Smooth muscle cell (in vitro differentiated cells): ENCODE results near the gene RNGTT. TPM values are rescaled to one million over a fixed set of nuclear protein-coding genes. Genes with fewer than 3 reads are reported as not detected.

ENCODE experiments used
- DNase-seq: peaks from one replicate; lab custom pipeline; 2025; ENCODE audit not compliant: unreplicated experiment; lab: John Stamatoyannopoulos, UW
- H2AFZ ChIP-seq: fragments of 200-600 bp; sonication (generic); 2 replicates; pipeline ENCODE4 v1.6.0; 2016; ENCODE audit warnings: antibody characterized with exemption, low read depth, mild to moderate bottlenecking
- H3F3A ChIP-seq: fragments of 200-600 bp; sonication (generic); 2 replicates; pipeline ENCODE4 v1.6.0; 2017; ENCODE audit warnings: antibody characterized with exemption, low read depth
- H3K27ac ChIP-seq: fragments of 200-600 bp; sonication (generic); 2 replicates; pipeline ENCODE4 v1.5.1; 2016; ENCODE audit warnings: low read depth, mild to moderate bottlenecking
- H3K27me3 ChIP-seq: fragments of 200-600 bp; sonication (generic); 2 replicates; pipeline ENCODE4 v1.6.1; 2016; ENCODE audit warnings: low read depth, mild to moderate bottlenecking
- H3K36me3 ChIP-seq: fragments of 200-600 bp; sonication (generic); 2 replicates; pipeline ENCODE4 v1.5.1; 2016; ENCODE audit warnings: low read depth
- H3K4me1 ChIP-seq: fragments of 200-600 bp; sonication (generic); 2 replicates; pipeline ENCODE4 v1.5.1; 2016; ENCODE audit warnings: low read depth
- H3K4me2 ChIP-seq: fragments of 200-600 bp; sonication (generic); 2 replicates; pipeline ENCODE4 v1.6.0; 2016; ENCODE audit warnings: mild to moderate bottlenecking
- H3K4me3 ChIP-seq: fragments of 200-600 bp; sonication (generic); 2 replicates; pipeline ENCODE4 v1.5.1; 2016; ENCODE audit warnings: mild to moderate bottlenecking
- H3K79me2 ChIP-seq: fragments of 200-600 bp; sonication (generic); 2 replicates; pipeline ENCODE4 v1.6.0; 2016; ENCODE audit warnings: low read depth, mild to moderate bottlenecking
- H3K9ac ChIP-seq: fragments of 200-600 bp; sonication (generic); 2 replicates; pipeline ENCODE4 v1.6.0; 2016; ENCODE audit warnings: low read depth
- H3K9me3 ChIP-seq: fragments of 200-600 bp; sonication (generic); replicated peaks from 2 replicates; pipeline ENCODE4 v1.5.1; 2016; ENCODE audit warnings: low read depth
- H4K20me1 ChIP-seq: fragments of 200-600 bp; sonication (generic); 2 replicates; pipeline ENCODE4 v1.6.0; 2016; ENCODE audit warnings: low read depth
- CTCF ChIP-seq: fragments of 200-600 bp; sonication (generic); IDR thresholded peaks from 2 replicates; pipeline ENCODE4 v1.5.1; 2017; ENCODE audit warnings: borderline replicate concordance, mild to moderate bottlenecking, antibody characterized with exemption; ENCODE audit not compliant: insufficient read depth, poor library complexity, severe bottlenecking
- WGBS: methylation state at CpG from one replicate; pipeline ENCODE4 v1.1.7; 2016; ENCODE audit warnings: low lambda C conversion rate; 5-methylcytosine and 5-hydroxymethylcytosine counted together
- polyA plus RNA-seq: library from polyadenylated mRNA; unstranded; fragments of >200 nt; fragmentation: Nextera tagmentation; extraction: Ambion mirVana; gene quantifications from 2 replicates; pipeline ENCODE4 v1.2.1, GENCODE V29; 2016
- total RNA-seq: library from RNA; depleted of rRNA; stranded (reverse); fragments of >200 nt; gene quantifications from 2 replicates; pipeline ENCODE4 v1.2.3, GENCODE V29; 2014

RNGTT gene
- total and polyA plus RNA-seq, 2 experiments from 2014 or later, result 7.5 to 22.7 TPM

GRCh38 chr6:88815491-88815890, 147.9 kb downstream of the RNGTT start:
- H3K4me3 ChIP-seq, result no peak overlapping the region
- no peak for TF ChIP-seq CTCF
- no peak overlapping the region for H3K27ac ChIP-seq
- H4K20me1 ChIP-seq, result peaks cover 18% of the 10 kb centered on the region
- H3K4me1 ChIP-seq, result no peaks in the 10 kb centered on the region
- no peak overlapping the region for H3K9ac ChIP-seq
- no peaks in the 10 kb centered on the region for H3K9me3 ChIP-seq
- 92% methylated on average over 5 of the region's 5 CpGs for WGBS
- H3K79me2 ChIP-seq, result peaks cover 6% of the 10 kb centered on the region
- DNase-seq, result no peak
- no peaks in the 10 kb centered on the region for H3F3A ChIP-seq
- no peak overlapping the region for H2AFZ ChIP-seq
- H3K4me2 ChIP-seq, result no peak overlapping the region
- H3K27me3 ChIP-seq, result no peaks in the 10 kb centered on the region
- H3K36me3 ChIP-seq, result no peaks in the 10 kb centered on the region

DNA sequence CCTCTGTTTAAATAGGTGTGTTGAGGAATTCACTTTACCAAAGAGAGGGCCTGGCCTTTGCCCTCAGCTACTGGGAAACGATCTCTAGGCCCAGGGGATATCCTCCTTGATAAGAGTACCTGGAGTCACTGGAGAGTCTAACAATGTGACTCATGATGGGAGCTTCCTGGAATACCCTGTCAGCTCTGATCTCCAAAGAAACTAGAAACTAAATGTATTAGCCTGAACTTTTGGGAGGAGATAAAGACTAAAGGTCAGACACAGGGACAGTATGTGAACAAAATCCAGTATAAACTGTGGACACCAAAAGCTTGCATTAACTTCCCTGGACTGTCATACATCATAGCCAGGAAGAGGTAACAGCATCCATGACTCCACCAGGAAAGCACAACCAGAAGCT, 148.5 kb downstream of the RNGTT start:
- Histone ChIP-seq H3F3A (no peaks in the 10 kb centered on the region), H3K9ac (no peak overlapping the region), H4K20me1 (peaks cover 12% of the 10 kb centered on the region), H3K4me2 (no peak overlapping the region), H2AFZ (no peak overlapping the region), H3K4me1 (no peaks in the 10 kb centered on the region), H3K27me3 (no peaks in the 10 kb centered on the region), H3K4me3 (no peak overlapping the region), H3K27ac (no peak overlapping the region), H3K9me3 (no peaks in the 10 kb centered on the region), H3K79me2 (peaks cover 9% of the 10 kb centered on the region), H3K36me3 (no peaks in the 10 kb centered on the region)
- no peak for DNase-seq
- no peak for TF ChIP-seq CTCF
- 36% methylated on average over 1 of the region's 1 CpG for WGBS

DNA sequence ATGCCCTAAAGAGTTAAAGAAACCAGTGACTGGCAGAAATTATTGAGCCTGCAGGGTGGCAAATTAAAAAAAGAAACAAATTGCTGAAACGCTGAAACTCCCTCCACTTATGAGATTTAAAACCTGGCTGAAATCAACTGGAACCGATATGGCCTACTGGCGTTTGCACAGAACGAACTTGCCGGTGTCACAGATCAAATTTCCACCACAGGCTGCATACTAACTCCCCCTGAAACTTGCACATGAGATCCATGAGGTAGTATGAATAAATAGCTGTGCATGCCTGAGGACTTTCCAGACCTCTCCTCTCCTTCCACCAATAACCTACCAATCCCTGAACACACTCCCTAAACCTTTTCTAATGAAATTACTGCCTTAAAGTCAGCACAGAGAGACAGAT, 150.4 kb downstream of the RNGTT start:
- H3F3A ChIP-seq, result no peaks in the 10 kb centered on the region
- no peak overlapping the region for H2AFZ ChIP-seq
- peaks cover 3% of the 10 kb centered on the region for H3K79me2 ChIP-seq
- no peak overlapping the region for H3K4me2 ChIP-seq
- H3K27me3 ChIP-seq, result no peaks in the 10 kb centered on the region
- peaks cover 3% of the 10 kb centered on the region for H3K36me3 ChIP-seq
- H3K4me1 ChIP-seq, result no peaks in the 10 kb centered on the region
- H3K4me3 ChIP-seq, result no peak overlapping the region
- H3K9ac ChIP-seq, result no peak overlapping the region
- H3K9me3 ChIP-seq, result no peaks in the 10 kb centered on the region
- no peak overlapping the region for H3K27ac ChIP-seq
- no peak for DNase-seq
- peaks cover 10% of the 10 kb centered on the region for H4K20me1 ChIP-seq
- WGBS, result 95% methylated on average over 5 of the region's 5 CpGs
- no peak for TF ChIP-seq CTCF

DNA sequence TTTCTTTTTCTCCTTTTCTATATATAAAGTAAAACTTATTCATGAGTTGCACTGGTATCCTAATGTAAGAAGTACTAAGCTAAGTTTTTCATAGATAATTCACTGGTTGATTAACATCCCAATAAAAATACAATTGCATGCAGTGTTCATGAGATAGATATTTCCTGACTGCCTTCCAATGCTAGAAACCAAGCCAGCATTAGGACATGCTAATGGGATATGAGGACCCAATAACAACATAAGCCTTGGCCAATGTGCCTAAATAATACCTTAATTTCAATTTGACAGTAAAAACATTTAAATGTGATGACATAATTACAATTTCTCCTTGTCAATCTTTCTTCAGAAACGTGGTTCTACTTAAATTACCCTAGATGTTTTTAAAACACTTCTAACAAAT, 152.7 kb downstream of the RNGTT start:
- Histone ChIP-seq H3K4me1 (no peaks in the 10 kb centered on the region), H3K9ac (no peak overlapping the region), H3K4me2 (no peak overlapping the region), H3K79me2 (peaks cover 3% of the 10 kb centered on the region), H2AFZ (no peak overlapping the region), H3K4me3 (no peak overlapping the region), H3K36me3 (peaks cover 15% of the 10 kb centered on the region), H4K20me1 (peaks cover 10% of the 10 kb centered on the region), H3K27ac (no peak overlapping the region), H3K9me3 (peaks cover 5% of the 10 kb centered on the region), H3F3A (no peaks in the 10 kb centered on the region), H3K27me3 (no peaks in the 10 kb centered on the region)
- WGBS, result 85% methylated on average over 1 of the region's 1 CpG
- TF ChIP-seq CTCF, result no peak
- DNase-seq, result no peak
